MM.1S (cell line): ENCODE results near the gene DCPS.

ENCODE experiments used
- DNase-seq: peaks from one replicate; pipeline ENCODE4 v3.0.0-alpha.2; 2015
- H2AFZ ChIP-seq: fragments of 300-600 bp; sonication (generic); 2 replicates; pipeline ENCODE4 v1.6.0; 2016; ENCODE audit warnings: antibody characterized with exemption, low read length
- H3F3A ChIP-seq: fragments of 300-600 bp; sonication (generic); 2 replicates; pipeline ENCODE4 v1.6.1; 2016; ENCODE audit warnings: mild to moderate bottlenecking, antibody characterized with exemption, low read length, moderate library complexity, mixed read lengths; ENCODE audit not compliant: insufficient read depth
- H3K27ac ChIP-seq: fragments of 300-600 bp; sonication (generic); 2 replicates; pipeline ENCODE4 v1.5.1; 2016; ENCODE audit warnings: mild to moderate bottlenecking, low read length
- H3K27me3 ChIP-seq: fragments of 300-600 bp; sonication (generic); replicated peaks from 2 replicates; pipeline ENCODE4 v1.6.0; 2016; ENCODE audit warnings: low read length; ENCODE audit not compliant: insufficient read depth
- H3K36me3 ChIP-seq: fragments of 300-600 bp; sonication (generic); replicated peaks from 2 replicates; pipeline ENCODE4 v1.6.1; 2016; ENCODE audit warnings: mild to moderate bottlenecking, low read length, mixed read lengths; ENCODE audit not compliant: insufficient read depth
- H3K4me1 ChIP-seq: fragments of 300-600 bp; sonication (generic); 2 replicates; pipeline ENCODE4 v1.6.1; 2016; ENCODE audit warnings: low read length, mixed read lengths
- H3K4me2 ChIP-seq: fragments of 300-600 bp; sonication (generic); 2 replicates; pipeline ENCODE4 v1.6.0; 2016; ENCODE audit warnings: low read depth, low read length
- H3K4me3 ChIP-seq: fragments of 300-600 bp; sonication (generic); 2 replicates; pipeline ENCODE4 v1.5.1; 2016; ENCODE audit warnings: low read length, mixed read lengths
- H3K79me2 ChIP-seq: fragments of 300-600 bp; sonication (generic); 2 replicates; pipeline ENCODE4 v1.6.1; 2016; ENCODE audit warnings: mixed run types, low read length, mixed read lengths
- H3K9ac ChIP-seq: fragments of 300-600 bp; sonication (generic); 2 replicates; pipeline ENCODE4 v1.6.1; 2016; ENCODE audit warnings: low read length, mixed read lengths
- H3K9me2 ChIP-seq: fragments of 300-600 bp; sonication (generic); replicated peaks from 2 replicates; pipeline ENCODE4 v1.6.1; 2016; ENCODE audit warnings: mild to moderate bottlenecking, low read length, mixed read lengths; ENCODE audit not compliant: insufficient read depth
- H3K9me3 ChIP-seq: fragments of 300-600 bp; sonication (generic); replicated peaks from 2 replicates; pipeline ENCODE4 v1.6.1; 2016; ENCODE audit warnings: mild to moderate bottlenecking, low read length, mixed read lengths; ENCODE audit not compliant: insufficient read depth
- H4K20me1 ChIP-seq: fragments of 300-600 bp; sonication (generic); 2 replicates; pipeline ENCODE4 v1.6.1; 2016; ENCODE audit warnings: mild to moderate bottlenecking, low read length, moderate library complexity, mixed read lengths; ENCODE audit not compliant: insufficient read depth
- CTCF ChIP-seq: fragments of 300-600 bp; sonication (generic); IDR thresholded peaks from 2 replicates; pipeline ENCODE4 v1.5.1; 2016; ENCODE audit warnings: antibody characterized with exemption, low read length, mixed read lengths
- EZH2 ChIP-seq: fragments of 300-600 bp; sonication (generic); optimal IDR thresholded peaks from 2 replicates; pipeline ENCODE3; 2017; ENCODE audit warnings: low read depth, mild to moderate bottlenecking, antibody characterized with exemption, low read length, mixed read lengths
- EZH2phosphoT487 ChIP-seq: fragments of 300-600 bp; sonication (generic); IDR thresholded peaks from 2 replicates; pipeline ENCODE4 v1.6.1; 2018; ENCODE audit warnings: antibody characterized with exemption, low read length

The DCPS gene

GRCh38 chr11:126331286-126331685 is 27.4 kb downstream of the DCPS start:
- no peak for DNase-seq
- Histone ChIP-seq H3K36me3 (0 out of 2 replicates have a peak, but pooled peaks cover 2% of the 10 kb centered on the region), H3K27me3 (no peaks in the 10 kb centered on the region), H3F3A (no peaks in the 10 kb centered on the region), H3K9me3 (no peaks in the 10 kb centered on the region), H3K9ac (no peak overlapping the region), H3K4me3 (no peak overlapping the region), H3K9me2 (no peaks in the 10 kb centered on the region), H3K27ac (no peak overlapping the region), H3K4me1 (no peaks in the 10 kb centered on the region), H2AFZ (no peak overlapping the region), H3K79me2 (peaks cover 74% of the 10 kb centered on the region), H3K4me2 (no peak overlapping the region), H4K20me1 (no peaks in the 10 kb centered on the region)
- TF ChIP-seq EZH2phosphoT487 = no peak
- TF ChIP-seq CTCF = no peak
- TF ChIP-seq EZH2 = no peak

GRCh38 chr11:126332221-126332711 is 28.4 kb downstream of the DCPS start:
- no peak overlapping the region for H3K9ac ChIP-seq
- H3K36me3 ChIP-seq = 0 out of 2 replicates have a peak, but pooled peaks cover 2% of the 10 kb centered on the region
- H3F3A ChIP-seq = no peaks in the 10 kb centered on the region
- TF ChIP-seq CTCF = no peak
- no peak for TF ChIP-seq EZH2phosphoT487
- TF ChIP-seq EZH2 = no peak
- no peak for DNase-seq
- no peaks in the 10 kb centered on the region for H3K9me2 ChIP-seq
- no peaks in the 10 kb centered on the region for H3K9me3 ChIP-seq
- H4K20me1 ChIP-seq = no peaks in the 10 kb centered on the region
- H3K4me1 ChIP-seq = no peaks in the 10 kb centered on the region
- no peak overlapping the region for H3K27ac ChIP-seq
- H3K79me2 ChIP-seq = peaks cover 73% of the 10 kb centered on the region
- H3K4me2 ChIP-seq = no peak overlapping the region
- no peaks in the 10 kb centered on the region for H3K27me3 ChIP-seq
- H2AFZ ChIP-seq = no peak overlapping the region
- H3K4me3 ChIP-seq = no peak overlapping the region

- H3F3A ChIP-seq = no peaks in the 10 kb centered on the region
- no peak overlapping the region for H3K27ac ChIP-seq
- H3K4me1 ChIP-seq = no peaks in the 10 kb centered on the region
- DNase-seq = no peak
- no peaks in the 10 kb centered on the region for H3K9me3 ChIP-seq
- H3K4me3 ChIP-seq = no peak overlapping the region
- no peaks in the 10 kb centered on the region for H4K20me1 ChIP-seq
- no peak overlapping the region for H3K4me2 ChIP-seq
- 0 out of 2 replicates have a peak, but pooled peaks cover 2% of the 10 kb centered on the region for H3K36me3 ChIP-seq
- H3K9ac ChIP-seq = no peak overlapping the region
- no peaks in the 10 kb centered on the region for H3K9me2 ChIP-seq
- no peaks in the 10 kb centered on the region for H3K27me3 ChIP-seq
- H2AFZ ChIP-seq = no peak overlapping the region
- peaks cover 64% of the 10 kb centered on the region for H3K79me2 ChIP-seq
- no peak for TF ChIP-seq EZH2
- no peak for TF ChIP-seq CTCF
These were observed 29.3 kb downstream of the DCPS start for GRCh38 chr11:126333142-126333541.
